ENCODE results near the gene TRA2B. TPM values are rescaled to one million over a fixed set of nuclear protein-coding genes. Genes with fewer than 3 reads are reported as not detected.

Gene TRA2B
- total RNA-seq, 1 donor from 2014 or later, result 234 TPM

DNA sequence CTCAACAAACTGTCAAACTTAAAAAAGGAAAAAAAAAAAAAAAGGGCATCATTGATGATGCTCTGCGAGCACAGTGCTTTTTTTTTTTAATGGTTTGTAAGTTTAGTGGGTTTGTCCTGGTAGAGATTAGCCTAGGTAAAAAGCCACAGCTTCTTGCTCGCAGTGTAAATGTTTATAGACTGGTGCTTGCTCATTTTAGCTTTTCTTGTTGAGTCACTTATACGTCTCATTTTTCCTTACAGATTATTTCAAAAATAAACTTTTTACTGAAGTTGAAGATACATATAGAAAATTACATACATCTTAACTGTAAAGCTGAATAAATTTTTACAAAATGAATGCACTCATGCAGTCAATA lies 16.5 kb upstream of the TRA2B start:
- DNase-seq (ENCODE audit: low read depth, low spot score), result no peak

DNA sequence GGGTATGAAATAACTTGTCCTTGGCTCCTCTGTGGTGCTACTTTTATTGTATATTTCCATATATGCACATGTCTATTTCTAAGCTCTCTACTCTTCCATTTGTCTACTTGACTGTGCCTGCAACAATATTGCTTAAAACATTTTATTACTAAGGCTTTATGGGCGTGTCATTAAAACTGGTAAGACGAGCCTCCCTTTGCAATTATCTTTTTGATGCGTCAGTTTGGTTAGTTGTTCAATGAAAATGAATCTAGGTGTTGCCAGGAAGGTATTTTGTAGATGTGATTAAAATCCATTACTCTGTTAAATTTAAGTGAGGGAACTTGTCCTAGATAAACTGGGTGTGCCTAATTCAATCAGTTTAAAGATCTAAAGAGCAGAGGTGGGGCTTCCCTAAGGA lies 12.9 kb upstream of the TRA2B start:
- no peak for DNase-seq (ENCODE audit: low read depth, low spot score)

DNA sequence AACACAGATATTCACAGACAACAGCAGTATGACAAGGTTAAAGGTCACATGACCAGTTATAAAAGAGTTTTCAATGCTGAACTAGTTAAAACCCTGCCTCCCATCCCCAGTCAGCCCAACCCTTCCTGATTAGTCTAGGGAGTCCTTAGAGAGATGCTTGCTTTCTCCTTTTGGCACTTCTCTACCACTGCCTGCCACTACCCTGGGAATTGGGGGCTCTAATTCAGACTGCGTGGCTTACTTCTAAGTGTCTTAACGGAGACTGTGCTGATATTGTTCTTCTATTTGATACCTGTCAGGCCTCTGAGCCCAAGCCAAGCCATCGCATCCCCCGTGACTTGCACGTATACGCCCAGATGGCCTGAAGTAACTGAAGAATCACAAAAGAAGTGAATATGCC lies 11.7 kb upstream of the TRA2B start:
- DNase-seq (ENCODE audit: low read depth, low spot score), result no peak

DNA sequence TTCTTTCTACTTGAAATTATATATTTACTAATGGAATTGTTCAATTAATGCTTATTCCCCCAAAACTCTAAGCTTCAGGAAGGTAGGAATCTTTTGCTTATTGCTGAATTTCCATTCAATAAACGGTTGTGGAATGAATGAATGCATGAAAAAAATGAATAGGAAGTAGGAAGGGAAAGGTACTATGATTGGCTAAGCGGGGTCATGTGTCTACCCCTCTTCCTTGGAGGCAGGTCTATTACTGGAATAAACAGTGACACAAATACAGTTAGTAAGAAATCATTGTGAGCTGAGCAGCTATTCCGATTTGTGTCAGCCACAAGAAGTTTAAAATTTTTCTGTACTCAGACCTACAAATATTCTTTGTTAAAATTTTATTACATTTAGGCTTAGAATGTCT lies 10.5 kb upstream of the TRA2B start:
- DNase-seq (ENCODE audit: low read depth, low spot score), result no peak

DNA sequence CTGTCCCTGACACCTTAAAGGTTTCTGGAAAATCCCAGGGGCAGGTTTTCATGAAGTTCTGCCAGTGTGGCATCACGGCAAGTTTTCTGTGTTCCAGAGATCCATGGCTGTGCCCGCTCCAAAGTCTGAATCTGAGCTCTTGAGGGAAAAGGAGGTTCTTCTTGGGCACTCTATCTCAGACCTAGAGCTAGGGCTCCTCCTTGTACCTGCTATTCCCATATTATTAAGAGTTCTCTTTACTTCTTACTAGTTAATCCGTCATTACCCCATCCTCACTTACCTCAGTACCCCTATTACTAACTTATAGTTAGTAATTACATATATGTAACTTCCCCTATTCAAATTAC lies 5.9 kb upstream of the TRA2B start:
- DNase-seq (ENCODE audit: low read depth, low spot score), result no peak

DNA sequence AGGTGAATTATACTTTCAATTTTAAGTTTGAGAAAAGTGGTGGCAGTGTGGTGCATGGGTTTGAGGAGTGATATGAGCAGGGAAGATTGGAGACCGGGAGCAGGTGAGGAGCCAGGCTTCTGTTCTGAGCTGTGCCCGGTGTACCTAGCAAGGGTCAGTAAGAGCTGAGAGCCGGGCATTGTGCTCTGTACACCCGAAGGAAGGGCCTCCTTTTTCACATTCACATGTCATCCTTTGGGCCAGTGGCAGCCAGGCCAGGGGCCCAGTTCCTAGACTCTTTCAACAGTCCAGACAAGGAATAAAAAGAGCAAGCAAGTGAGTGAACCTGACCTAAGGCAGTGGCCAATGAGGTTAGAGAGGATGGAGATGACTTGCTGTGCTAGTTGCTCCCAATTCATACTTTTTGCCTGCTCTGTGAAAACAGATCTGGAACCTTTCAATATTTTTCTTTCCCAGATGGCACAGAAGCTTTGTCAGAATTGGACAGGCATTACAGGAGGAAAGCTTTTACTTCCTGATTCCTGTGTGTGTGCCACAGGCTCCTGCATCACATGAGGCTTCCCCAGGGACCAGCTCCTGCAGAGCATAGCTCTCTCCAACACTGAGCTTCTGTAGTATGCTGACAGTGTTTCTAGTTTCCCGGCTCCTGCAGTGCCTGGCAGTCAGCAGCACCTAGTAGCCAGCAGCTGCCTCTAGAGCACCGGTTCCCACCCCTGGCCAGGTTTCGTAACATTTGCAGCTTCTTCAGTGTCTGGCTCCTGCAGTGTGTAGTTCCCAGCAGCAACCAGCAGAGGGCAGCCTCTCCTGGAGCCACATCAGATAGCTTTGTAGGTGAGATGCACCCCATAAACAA lies 5.3 kb upstream of the TRA2B start:
- DNase-seq (ENCODE audit: low read depth, low spot score), result no peak

DNA sequence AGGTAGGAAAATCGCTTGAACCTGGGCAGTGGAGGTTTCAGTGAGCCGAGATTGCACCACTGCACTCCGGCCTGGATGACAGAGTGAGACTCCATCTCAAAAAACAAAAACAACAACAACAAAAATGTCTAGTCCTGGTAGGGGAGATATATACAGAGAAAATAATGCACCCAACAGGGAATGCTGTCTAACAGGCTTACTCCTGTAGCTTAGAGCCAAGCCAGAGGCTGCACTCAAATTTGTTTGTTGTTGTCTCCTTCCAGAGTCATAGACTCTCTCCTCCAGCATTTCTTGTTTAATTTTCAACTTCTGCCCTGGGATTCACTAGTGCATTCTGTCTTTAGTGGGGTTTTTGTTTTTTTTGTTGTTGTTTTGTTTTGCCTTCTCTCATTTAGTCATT lies 4.6 kb upstream of the TRA2B start:
- no peak for DNase-seq (ENCODE audit: low read depth, low spot score)

DNA sequence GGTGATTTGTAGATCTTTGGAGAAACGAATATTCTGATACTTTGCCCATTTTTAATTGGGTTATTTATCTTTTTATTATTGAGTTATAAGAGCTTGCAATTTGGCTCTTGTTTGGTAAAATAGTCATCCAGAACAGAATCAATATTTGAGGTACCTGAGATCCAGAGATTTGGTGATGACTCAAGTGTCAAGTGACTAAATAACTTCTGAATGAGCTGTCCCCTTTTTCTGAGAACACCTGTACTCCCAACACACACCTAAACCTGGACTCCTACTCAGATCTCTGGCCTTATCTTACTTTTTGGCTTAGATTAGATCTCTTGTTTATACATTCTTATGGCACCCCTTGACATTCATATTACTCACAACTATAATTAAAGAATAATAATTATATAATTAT lies 3.1 kb upstream of the TRA2B start:
- no peak for DNase-seq (ENCODE audit: low read depth, low spot score)

DNA sequence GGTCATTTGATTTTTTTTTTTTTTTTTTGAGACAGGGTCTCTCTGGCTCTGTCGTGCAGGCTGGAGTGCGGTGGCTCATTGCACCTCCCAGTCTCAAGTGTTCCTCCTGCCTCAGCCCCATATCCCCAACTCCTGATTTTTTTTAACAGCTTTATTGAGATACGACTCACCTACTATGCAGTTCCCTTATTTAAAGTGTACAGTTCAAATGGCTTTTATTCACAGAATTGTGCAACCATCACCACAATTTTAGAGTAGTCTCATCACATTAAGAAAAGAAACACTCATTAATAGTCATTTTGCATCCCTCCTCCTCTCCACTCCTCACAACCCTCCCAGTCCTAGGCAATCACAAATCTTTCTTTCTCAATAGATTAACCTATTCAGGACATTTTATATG lies 1.9 kb upstream of the TRA2B start:
- no peak for DNase-seq (ENCODE audit: low read depth, low spot score)

DNA sequence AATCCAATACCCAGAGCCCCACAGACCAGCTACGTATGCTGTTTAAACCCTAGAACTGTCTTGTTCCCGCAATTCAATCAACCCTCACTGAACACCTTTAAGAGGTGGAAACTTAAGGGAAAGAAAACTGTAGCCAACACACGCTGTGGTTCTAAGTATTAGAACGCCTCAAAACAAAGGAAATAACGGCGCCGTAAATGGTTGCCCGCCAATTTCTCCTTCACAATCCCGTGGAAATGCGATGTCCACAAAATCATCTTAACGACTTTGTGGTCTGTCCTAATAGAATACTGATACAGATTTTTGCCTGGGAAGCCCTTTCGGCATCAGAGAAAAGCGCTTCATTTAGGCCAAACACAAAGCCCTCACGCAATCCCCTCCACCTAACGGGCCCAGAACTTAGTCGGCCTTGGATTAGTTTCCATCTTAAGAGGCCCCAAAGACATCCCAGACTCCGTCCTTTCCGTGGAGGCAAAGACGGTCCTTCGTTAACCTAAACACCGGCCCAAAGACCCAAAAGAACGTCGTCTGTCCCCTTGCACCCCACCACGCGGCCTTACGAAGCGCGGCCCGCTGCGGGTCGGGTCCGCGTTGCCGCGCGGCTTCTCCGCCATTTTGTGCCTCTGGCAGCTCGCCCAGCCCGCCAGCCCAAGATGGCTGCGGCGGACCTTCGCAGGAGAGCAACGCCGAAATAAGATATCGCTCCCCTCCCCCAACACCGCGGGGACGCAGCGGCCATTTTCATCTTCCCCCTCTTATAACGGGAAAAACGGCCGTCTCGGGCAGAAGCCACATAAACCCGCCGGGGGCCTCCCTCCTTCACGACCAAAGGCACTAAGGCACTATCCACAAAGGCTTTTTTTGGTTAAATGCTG lies 763 bp downstream of the TRA2B start:
- DNase-seq (ENCODE audit: low read depth, low spot score), result no peak

DNA sequence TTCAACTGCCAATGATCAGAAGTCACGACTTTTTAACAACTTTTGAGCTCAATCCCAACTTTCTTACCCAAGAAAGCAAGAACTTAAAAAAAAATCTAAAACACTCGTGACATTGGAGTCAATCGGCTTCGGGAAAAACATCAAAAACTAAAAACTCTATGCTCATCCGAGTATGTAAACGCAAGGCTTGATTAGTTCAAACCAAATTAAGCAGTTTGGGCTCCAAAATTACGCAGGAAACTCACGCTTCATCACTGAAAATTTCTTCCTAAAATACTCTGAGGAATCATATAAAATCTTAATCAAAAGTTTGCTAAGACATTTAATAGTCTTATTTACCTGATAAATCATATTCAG lies 1.6 kb downstream of the TRA2B start:
- DNase-seq (ENCODE audit: low read depth, low spot score), result no peak

DNA sequence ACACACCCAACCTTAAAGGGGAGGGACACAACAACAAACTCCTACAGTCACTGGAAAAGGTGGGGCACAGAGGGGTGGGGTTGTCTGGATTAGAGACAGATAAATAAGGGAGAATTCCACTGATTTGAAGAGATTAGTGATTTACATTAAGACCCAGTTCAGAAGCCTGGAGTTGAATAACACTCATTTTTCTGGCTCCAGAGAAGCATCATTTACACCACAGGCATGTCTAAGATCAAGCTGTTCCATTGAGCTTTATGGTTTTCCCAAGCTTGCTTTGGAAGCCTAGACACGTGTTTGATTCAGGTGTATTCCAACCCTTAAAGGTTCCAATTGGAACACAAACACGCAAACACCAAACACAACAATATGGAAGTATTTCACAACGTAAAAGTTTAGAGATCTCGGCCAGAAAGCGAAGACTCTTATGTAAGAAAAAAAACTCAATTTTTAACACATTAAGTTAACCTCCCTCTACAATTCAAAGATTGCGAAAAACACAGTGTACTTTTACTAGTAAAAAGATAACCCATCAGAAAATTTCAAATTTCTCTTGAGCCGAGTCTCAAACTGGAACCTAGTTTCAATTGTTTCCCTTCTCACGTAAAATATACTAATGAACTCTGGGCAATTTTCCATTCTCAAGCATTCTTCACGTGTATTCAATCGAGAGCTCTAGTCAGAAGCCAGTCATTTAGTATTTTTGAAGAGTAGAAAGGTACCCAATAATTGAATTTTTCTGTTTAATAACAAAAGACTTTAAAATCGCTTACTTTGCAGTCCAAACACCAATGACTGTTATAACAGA lies 2.1 kb downstream of the TRA2B start:
- DNase-seq (ENCODE audit: low read depth, low spot score), result no peak

DNA sequence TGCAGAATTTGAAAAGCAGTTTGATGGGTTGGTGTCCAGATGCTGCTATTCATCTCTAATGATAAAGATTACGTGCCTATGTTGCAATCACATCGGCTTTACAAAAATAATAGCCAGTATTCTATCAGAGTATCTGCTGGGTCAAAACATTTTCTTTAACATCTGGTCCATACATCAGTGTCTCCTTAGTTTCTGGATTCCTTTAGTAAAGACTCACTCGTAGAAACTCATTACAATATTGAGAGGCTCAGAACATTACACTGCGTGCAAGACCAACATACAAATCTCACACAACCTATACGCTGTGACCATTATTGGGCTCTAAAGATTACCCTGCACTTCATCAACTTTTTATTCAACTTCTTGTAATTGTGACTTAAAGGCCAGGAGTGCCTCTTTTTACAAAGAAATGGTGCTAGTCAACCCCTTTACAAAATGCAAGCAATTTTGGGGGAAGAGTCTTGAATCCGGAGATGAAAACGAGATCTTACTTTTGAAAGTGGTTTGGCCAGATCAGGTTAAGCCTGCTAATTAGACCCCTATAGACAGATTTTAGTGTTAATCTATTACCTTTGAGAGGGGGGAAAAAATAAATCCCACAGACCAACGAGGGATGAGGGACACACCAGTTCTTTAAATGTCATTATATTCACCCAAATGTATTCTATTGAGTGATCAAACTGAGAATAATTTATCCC lies 2.9 kb downstream of the TRA2B start:
- DNase-seq (ENCODE audit: low read depth, low spot score), result no peak

DNA sequence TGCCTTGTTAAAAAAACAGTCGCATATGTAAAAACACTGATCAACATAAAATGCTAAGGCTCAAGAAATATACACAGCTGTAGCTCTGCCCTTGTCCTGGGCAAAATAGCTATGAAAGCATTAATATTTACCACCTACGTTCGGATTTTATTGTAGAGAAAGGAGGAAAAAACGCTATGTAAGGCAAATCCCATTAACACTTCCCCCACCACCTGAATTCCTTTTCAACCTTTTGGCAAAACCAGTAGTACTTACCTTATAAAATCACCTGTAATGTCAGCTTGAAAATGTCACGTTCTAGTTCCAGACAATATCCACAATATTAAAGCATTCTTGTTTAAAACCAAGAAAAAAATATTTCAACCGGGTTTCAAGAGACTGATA lies 3.6 kb downstream of the TRA2B start:
- DNase-seq (ENCODE audit: low read depth, low spot score), result no peak

DNA sequence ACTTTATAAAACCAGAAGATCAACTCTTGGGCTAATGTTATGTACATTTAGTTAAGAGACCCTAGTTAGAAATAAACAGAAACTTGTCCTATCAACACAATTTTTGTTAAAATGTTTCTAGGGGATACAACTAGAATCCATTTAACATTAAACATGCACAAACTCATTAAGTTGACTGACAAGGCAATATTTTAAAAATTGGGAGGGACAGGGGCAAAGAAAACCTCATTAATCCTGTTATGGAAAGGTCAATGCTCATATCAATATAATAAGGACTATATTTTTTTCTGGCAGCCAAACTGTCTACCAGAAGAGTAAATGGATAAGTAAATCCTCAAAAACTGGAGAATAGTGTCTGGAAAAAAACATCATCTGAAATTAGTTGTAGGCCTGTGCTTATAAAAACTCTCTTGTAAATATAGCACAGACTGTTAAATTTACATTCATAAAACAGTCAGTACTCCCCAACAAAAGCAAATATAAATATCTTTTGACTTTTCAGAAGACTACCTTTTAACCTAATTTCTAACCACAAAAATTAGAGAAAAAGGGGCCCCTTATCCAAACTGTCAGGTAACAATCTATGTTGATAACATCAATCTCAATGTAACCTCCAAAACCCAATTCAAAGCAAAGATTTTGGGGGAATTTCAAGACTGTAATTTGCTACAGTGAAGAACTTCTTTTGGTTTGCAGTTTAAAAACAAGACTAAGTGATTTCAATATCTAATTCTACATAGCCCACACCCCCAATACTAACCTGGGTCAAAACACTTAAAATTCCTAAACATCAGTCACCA lies 4.2 kb downstream of the TRA2B start:
- DNase-seq (ENCODE audit: low read depth, low spot score), result no peak

DNA sequence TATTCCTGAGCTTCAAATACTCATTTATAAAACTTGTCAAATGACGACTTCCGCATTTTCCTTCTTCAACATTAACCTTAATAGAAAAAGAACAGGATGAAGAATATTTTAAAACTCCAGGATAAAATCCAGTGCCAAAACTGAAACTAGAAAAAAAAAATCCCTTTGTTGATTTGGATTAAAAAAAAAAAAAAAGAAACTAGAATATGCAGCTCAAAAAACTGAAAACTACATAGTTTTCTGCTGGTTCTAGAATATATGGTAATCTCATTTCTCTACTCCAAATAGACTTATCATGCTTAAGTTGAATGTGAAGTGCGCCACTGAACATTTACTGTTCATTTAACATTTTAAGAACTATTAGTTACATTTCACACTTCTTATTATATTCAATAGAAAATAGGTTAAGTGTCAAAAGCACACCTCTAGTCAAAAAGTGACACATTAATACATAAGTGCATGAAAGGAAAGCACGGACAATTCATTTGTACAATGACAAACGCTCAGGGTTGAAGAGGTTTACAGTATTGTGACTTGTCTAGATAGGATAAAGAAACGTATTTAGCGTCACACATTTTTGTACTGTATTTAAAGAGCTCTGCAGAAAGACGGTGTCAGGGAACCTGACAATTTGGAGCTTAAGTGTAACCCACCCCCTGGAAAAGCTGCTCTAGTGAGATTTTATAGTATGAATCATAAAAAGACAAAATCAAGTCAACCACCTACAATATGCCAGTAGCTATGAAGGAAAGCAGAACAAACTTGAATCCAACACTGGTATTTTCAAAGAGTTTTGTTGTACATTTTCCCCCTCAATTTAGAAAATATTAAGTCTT lies 5.8 kb downstream of the TRA2B start:
- no peak for DNase-seq (ENCODE audit: low read depth, low spot score)

DNA sequence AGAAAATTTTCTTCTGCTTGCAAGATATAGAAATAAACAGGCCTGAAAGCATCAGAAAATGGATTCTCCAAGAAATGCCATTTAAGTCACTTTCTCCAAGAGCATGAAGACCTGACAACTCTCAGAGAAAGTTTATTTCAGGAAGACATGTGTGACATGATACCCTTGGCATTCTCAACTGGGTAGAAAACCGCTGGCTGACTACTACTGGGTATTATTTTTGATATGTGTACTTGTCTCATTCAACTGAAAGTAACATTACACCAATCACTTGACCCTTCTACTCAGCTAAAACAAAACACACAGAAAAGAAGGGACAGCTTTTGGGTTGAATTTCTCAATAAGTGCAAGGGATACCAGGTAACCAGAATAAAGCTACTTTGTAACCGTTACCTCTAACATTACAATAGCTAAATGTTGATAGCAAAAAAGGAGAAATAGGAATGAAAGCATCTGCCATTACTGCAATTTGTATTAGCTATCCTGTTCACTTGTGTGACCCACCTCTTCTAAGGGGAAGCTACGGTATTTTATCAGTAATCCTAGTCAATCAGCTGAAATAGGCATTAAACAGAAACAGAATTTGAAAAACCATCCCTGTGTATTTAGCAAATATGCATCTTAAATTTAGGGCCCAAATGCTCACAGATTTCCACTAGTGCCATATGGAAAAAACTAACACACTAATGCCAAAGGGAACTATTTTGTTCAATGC lies 7.3 kb downstream of the TRA2B start:
- DNase-seq (ENCODE audit: low read depth, low spot score), result no peak

DNA sequence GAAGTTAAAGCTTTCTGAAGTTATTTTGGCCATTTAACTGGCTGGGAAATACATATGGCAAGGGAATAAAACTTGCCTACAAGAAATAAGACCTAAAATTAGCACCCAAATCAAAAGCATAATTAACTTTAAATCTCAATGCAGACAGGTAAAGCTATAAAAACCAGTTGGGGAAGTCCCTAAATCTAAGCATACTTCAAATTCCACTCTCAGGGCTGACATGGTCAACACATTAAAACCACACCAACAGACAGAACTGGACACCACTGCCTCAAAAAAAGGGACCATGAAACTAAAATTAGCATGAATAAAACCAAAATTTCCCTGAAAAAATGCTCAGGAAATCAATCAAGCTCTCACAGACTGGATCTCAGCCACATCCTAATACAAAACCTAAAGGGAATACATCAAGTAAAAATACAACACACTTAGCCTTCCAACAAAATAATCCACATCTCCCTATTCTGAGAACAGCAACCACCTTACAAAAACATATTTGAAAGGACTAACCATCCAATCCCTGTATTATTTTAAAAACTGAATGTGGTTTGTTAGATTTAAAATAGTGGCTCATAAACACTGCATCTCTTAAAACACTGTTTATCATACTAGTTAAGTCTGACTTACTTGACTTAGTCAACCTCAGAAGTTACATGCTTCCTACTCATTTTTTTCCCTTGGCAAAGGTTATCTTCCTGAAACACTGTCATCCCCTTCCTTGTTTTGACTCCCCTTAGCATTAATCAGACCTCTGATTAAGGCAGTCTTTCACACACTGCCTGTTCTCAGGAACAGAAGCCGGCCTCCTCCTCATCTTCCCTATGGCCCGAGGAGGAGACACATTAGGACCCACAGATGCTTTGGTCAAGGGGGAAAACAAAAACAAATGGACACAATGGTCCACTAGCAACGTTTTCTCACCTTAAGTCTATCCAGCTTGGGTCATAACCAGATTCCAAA lies 8.3 kb downstream of the TRA2B start:
- no peak for DNase-seq (ENCODE audit: low read depth, low spot score)

Measured in pulmonary artery endothelial cell (primary cell).